Measurements from ENCODE around the gene FHOD3.

FHOD3 gene

GRCh38 chr18:36296650-36297416 is 680 bp upstream of the FHOD3 start:
- peak; percentile 90 for DNase-seq (ENCODE audit: low spot score)

- peak; percentile 67 for DNase-seq (ENCODE audit: low spot score)
These were observed 721 bp downstream of the FHOD3 start for GRCh38 chr18:36298126-36298741.

DNA sequence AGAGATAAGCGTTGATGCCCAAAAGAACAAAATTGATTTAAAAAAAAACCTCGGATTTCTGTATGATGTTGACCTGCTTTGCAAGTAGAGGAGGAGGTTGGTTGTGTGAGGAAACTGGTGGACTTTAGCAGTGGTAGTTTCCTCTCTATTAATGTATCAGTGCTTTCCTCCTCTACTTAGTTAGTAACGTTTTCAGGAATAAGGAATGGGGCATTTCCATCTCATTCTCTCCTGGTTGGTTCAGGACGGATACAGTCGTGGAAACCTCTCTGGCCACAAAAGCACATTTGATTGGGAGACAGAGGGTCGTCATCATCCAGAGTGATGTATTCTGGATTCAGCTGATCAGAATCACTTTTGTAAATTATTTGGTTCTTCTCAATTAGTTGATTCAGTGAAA is 1.5 kb downstream of the FHOD3 start:
- DNase-seq (ENCODE audit: low spot score), result no peak

DNA sequence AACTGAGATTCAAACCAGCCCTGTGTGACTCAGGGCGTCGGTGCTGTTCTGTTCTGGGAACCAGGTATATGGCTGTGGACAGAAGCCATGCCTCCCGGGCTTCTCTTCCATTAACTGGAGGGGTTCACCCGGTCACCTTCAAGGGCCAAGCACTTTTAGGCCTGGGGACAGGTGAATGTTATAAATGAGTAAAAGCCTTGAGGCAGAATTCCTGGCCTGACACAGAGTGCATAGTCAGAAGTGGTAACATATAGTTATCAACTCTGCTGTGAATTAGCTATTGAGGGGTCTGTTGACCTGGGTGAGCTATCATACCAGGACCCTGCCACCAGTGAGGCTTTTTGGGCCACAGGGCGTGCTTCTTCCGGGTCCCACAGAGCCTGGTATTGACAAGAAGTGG is 2.7 kb downstream of the FHOD3 start:
- DNase-seq (ENCODE audit: low spot score), result no peak

DNA sequence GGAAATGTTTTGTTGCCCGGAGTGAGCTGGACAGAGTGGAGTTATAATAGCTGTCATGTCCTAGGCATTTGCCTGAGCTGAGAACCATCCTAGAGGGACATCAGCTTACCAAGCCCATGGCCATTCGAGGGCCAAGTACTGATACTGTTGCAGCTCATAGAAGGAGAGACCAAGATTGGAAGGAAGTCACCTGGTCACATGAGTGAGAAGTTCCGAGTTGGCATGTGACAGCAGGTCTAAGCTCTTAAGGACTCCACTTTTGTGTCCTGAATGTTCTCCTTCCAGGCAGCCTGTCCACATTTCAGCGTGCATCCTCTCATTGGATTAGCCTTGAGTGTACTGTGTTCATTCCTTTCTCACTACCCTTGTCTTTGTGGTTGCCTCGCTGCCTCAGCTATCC is 4.4 kb downstream of the FHOD3 start:
- DNase-seq (ENCODE audit: low spot score), result no peak

DNA sequence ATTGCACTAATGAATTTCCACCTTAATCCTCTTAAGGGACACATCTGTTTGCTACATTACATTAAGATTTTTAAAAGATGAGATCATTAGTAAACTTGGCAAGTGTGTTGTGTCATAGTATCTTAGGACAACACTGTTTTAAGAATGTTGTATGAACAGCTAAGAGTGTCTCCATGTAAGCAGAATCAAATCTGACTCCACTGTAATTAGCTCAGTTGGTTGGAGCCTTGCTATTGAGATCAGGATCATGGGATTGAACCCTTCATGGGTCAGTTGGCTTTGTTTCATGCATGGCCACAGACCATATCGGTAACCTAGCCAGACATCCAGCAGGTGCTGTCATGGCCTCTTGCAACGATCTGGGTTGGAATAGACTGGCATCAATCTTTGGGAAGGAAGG is 5.2 kb downstream of the FHOD3 start:
- no peak for DNase-seq (ENCODE audit: low spot score)

DNA sequence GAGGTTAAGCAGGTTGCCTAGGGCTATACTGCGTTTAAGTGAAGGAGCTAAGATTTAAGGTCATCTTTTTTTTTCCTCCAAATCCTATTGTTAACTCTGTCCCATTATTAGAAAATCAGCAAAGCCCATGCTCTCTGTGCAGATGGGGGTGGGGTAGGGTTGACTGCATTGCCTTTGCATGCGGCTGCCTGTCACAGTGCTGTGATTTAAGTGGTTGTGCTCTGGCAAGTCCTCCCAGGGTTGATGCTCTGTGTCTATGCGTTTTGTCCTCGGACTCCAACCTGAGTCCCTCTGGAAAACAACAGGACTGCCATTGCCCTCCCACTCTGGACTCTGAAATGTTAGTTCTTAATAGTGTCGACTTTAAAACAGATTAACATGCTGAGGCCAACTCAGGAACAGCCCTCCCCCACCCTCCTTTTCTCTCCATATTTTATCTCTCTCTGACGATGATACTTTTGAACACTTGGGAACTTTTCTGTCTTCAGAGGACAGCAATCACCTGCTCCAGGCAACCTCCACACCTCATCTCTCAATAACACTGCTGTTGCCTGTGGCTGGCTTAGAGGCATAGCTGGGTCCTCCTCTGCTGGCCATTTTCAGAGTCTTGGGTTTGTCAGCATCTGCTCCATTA is 5.8 kb downstream of the FHOD3 start:
- DNase-seq (ENCODE audit: low spot score), result no peak

GRCh38 chr18:36304723-36305122 is 7.2 kb downstream of the FHOD3 start:
- no peak for DNase-seq (ENCODE audit: low spot score)

- DNase-seq (ENCODE audit: low spot score), result no peak
These were observed 7.9 kb downstream of the FHOD3 start for GRCh38 chr18:36305375-36305774.

DNA sequence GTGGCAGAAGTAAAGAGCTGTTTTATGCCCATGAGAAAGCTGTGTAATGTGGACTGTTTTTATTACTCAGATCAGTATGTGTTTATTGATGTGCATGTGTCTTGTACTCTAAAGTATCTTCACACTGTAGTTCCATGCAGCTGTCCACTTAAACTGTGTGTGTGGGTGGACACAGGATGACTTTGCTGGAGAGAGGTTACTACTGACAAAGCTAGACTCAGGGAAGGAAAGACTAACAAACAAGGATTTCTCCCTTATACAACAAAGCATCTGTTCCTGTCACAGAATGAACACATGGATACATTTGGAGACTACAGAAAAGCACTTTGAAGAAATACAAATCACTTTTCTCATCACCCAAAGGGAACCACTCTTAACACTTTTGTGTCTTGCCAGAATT is 10.0 kb downstream of the FHOD3 start:
- no peak for DNase-seq (ENCODE audit: low spot score)

DNA sequence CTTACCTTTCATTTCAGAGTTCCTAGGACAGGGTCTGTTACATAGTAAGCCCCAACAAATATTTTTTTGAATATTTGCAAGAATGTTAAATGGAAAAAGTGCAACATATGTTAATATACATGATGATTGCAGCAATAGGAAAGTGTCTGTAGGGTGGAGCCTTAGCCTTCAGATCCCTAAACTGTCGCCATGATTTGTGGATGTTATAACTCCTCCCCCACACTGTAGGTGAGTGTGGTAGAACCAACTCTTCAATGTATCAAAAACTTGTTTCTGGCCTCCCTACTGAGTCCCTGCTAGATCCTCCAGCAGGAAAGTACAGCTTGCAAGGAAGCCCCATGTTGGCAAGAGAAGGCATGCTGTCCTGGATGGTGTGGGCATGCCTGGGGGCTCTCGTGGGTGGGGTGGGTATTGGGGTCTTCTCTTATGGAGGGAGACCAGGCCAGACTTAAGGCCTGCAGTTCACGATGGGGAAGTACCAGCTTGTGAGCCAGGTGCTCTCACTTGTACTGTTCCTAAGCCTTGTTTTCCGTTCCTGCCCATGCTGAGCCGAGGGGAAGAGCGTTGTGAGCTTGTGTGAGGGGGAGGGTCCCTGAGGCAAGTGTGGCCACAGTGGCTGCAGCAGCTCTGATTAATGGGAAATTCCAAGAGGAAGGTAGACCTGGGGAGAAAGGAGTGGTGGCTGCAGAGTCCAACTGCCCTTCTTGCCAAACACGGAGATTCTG is 11.4 kb downstream of the FHOD3 start:
- no peak for DNase-seq (ENCODE audit: low spot score)

DNA sequence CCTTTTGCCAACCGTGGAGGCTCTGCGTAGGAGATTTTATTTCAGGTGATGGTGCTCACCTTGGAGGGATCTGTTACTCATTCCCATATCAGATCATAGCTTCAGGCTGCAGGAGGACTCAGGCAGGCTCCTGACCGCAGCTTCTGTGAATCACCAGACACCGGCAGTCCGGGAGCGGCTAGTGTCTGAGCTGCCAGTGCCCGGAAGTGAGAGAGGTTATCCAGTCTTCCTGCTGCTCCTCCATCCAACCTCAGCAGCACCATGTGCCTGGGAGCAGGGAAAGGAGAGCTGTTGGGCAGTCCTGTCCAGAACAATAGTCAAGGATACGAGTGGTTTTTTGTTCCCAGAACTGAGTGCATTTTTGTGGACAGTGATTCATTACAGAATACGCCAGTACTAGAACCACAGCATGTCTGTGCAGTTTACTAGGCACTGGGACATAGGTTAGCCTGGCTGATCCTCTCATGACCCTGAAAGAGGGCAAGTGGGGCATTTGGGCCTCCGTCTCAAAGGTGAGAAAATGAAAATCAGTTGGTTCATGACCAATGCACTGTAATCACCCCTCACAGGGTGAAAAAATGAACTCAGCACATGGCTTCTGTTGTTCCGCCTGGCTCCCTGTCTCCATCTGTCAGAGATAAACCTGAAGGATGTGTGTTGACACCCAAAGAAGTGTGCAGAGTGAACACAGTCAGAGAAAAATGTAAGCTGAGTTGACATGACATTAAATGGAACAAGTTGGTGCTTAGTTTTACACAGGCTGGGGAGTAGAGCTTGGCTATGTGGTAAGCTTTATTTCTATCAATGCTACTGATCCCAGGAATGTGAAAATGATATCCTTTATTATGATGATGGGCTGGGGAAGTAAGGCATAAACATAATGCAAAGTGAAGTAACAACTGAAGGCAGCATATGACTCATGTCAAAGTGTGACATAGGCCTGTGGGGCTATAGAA is 12.2 kb downstream of the FHOD3 start:
- DNase-seq (ENCODE audit: low spot score), result peak; percentile 91

GRCh38 chr18:36311026-36311570 is 13.6 kb downstream of the FHOD3 start:
- DNase-seq (ENCODE audit: low spot score), result no peak

DNA sequence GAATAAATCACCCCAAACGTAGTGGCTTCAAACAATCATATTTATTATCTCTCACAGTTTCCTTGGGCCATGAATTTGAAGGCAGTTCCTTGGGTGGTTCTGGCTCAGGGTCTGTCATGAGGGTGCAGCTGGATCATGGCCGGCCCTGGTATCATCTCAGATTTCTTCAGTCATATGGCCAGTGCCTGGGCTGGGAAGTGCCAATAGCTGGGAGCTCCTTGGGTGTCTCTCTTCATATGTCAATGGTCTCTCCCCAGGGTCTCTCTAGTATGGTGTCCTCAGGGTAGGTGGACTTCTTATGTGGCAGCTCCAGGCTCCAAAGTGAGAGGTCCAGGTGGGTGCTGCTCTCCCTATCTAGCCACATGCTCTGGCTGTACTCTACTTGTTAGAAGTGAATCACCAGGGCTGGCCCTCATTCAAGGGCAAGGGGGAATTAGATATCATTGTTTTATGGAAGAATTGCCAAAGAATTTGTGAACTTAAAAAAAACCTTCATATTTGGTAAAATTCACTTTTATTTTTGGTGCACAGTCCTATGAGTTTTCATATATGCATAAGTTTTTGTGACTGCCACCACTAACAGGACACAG is 15.4 kb downstream of the FHOD3 start:
- DNase-seq (ENCODE audit: low spot score), result no peak

DNA sequence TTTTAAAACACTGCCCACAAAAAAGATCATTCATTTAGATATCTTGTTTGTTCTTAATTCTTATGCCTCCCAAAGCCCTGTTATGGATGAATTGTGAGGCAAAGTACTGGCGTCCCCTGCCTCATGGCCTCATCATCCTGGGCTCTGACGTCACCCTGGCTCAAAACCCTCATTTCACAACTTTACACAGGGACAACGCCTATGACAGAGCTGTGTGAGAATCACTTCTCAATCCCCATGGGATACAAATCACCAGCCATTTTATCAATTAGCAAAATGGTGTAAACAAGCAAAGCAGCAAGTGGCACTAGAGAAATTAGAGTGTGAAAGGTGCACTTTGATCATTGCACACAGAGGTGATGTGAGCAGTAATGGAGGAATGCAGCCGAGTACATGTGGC is 16.6 kb downstream of the FHOD3 start:
- DNase-seq (ENCODE audit: low spot score), result peak; percentile 40

DNA sequence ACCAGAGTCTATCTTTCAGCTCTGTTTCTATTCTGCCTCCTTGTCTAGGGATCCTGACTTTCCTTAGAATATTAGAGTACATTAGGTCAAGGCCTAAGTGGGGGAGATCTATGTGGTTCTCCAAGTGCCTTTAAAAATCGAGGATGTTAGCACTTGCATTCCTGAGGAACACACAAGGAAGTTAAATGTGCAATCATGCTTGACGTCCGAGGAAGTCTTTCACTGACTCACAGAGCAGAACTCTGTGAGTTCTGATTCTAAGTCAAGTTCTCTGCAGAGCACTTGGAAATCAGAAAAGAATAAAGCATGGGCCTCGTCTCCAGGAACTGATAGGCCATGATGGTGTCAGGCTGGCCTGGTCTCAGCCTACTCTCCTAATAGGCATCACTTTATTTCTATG is 17.2 kb downstream of the FHOD3 start:
- peak; percentile 66 for DNase-seq (ENCODE audit: low spot score)

- peak; percentile 64 for DNase-seq (ENCODE audit: low spot score)
These were observed 18.2 kb downstream of the FHOD3 start for GRCh38 chr18:36315736-36316135.

- no peak for DNase-seq (ENCODE audit: low spot score)
These were observed 18.7 kb downstream of the FHOD3 start for GRCh38 chr18:36316246-36316645.

DNA sequence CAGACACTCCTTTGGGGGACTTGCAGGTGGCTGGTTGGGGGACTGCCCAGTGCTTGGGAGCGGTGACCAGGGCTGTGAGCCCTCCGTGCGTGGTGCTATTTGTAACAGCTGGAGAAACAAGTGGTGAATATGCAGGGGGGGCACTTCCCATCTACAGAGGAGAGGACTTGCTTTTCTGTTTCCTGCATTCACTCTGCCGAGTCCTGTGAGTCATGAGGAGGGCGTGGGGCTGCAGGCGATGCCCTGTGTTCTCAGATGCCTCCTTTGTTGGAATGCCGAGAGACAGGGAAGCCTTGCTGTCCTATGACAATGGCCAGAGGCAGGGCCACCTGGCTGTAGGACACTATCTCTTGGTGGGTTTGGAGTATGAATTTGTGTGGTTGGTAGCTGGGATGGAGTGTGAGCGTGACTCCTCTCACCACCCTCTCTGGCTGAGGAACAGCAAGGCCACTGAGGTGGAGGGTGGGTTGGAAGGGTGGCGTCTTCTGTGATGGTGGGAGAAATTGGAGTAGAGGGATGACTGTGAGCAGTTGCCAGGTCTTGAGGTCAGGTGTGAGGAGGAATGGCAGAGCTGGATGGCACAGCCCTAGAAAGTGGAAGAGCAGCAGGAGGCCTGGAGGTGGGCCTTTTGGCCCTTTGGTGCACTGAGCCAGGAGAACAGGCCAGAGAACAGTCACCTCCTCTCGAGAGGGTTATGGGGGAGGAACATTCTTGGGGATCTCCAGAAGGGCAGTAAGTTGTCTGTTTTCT is 24.3 kb downstream of the FHOD3 start:
- DNase-seq (ENCODE audit: low spot score), result peak; percentile 39

GRCh38 chr18:36322408-36322728 is 24.9 kb downstream of the FHOD3 start:
- DNase-seq (ENCODE audit: low spot score), result no peak

All from GM03348 (cell line).